ENCODE measurements around the gene SPATA2. TPM values are rescaled to one million over a fixed set of nuclear protein-coding genes. Genes with fewer than 3 reads are reported as not detected.
"Not testable (repeated sequence)": the region's sequence is repeated elsewhere in the genome, so short reads cannot be mapped to it uniquely, and the experiment has no call there.

Gene SPATA2
- total and polyA plus RNA-seq, 5 experiments from 2014 or later: 1.7 to 9.0 (median 5.7) TPM

DNA sequence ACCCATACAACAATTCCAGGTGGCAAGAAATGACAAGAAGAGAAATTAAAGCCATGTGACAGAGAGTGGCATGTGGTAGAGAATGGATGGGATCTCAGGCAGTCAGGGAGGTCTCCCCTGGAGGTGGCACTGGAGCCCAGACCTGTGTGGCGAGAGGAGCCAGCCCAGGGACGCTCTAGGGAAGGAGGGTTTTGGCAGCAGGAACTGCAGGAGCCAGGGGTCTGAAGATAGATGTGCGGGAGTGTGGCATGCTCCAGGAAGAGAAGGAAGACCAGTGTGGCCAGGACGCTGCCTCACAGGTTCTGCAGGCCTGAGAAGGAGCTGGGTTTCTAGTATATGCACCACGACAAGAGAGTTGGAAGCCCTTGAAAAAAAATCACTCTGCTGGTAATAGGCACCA is 45.1 kb downstream of the SPATA2 start:
- Mint-ChIP-seq H3K27ac (peak overlapping the region in 3 of 10 donors; percentile 19 to 50 (median 35)), H3K4me3 (no peak overlapping the region), H3K4me1 (peaks cover 0 to 7% (median 0%) of the 10 kb centered on the region in 4 donors), H3K36me3 (peaks cover 9 to 69% (median 11%) of the 10 kb centered on the region in 3 donors), H3K9me3 (no peaks in the 10 kb centered on the region), H3K27me3 (no peaks in the 10 kb centered on the region)
- no peak for DNase-seq
- POLR2A ChIA-PET: no interaction called here
- no peak for ATAC-seq

DNA sequence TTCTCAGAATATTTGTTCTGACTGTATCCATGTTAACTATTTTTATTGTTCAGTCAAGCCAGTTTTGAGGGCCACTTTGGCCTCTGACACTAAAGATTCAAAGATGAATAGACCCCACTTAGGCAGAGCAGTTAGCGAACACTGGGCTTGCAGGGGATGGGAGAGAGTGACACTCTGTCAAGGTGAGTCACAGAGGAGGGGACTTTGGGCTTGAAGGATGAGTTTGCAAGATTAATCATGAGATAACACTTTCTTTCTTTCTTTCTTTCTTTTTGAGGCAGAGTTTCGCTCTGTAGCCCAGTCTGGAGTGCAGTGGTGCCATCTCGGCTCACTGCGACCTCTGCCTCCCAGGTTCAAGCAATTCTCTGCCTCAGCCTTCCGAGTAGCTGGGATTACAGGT is 46.4 kb downstream of the SPATA2 start:
- Mint-ChIP-seq H3K27me3 (no peaks in the 10 kb centered on the region), H3K27ac (peak overlapping the region in 1 of 10 donors; percentile 36), H3K4me1 (peaks cover 0 to 7% (median 0%) of the 10 kb centered on the region in 4 donors), H3K36me3 (peaks cover 4 to 72% (median 16%) of the 10 kb centered on the region in 3 donors), H3K9me3 (no peaks in the 10 kb centered on the region), H3K4me3 (no peak overlapping the region)
- POLR2A ChIA-PET: no interaction called here
- no peak for DNase-seq
- no peak for ATAC-seq

DNA sequence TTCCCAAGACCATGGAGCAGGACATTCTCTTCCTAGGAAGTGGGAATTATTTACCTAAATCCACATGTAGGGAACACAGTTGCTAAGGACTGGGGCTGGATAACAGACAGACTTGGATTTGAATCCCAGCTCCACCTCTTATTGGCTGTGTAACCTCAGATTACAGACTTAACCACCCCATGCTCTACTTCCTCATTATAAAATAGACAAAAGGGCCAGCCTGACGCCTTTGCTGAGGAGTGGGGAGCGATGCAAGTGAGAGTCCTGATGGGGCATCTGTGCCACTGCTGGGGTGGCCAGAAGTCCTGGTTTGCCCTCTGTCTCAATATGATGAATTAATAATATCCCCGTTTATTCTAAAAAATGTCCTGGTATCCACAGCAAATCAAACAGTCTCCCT is 46.8 kb downstream of the SPATA2 start:
- peak overlapping the region in 1 of 10 donors; percentile 48 for H3K27ac Mint-ChIP-seq
- POLR2A ChIA-PET: no interaction called here
- H3K4me3 Mint-ChIP-seq: no peak overlapping the region
- DNase-seq (no peak), ATAC-seq (no peak)
- H3K9me3 Mint-ChIP-seq: no peaks in the 10 kb centered on the region
- peaks cover 4 to 71% (median 16%) of the 10 kb centered on the region in 3 donors for H3K36me3 Mint-ChIP-seq
- peaks cover 0 to 7% (median 0%) of the 10 kb centered on the region in 4 donors for H3K4me1 Mint-ChIP-seq
- no peaks in the 10 kb centered on the region for H3K27me3 Mint-ChIP-seq

DNA sequence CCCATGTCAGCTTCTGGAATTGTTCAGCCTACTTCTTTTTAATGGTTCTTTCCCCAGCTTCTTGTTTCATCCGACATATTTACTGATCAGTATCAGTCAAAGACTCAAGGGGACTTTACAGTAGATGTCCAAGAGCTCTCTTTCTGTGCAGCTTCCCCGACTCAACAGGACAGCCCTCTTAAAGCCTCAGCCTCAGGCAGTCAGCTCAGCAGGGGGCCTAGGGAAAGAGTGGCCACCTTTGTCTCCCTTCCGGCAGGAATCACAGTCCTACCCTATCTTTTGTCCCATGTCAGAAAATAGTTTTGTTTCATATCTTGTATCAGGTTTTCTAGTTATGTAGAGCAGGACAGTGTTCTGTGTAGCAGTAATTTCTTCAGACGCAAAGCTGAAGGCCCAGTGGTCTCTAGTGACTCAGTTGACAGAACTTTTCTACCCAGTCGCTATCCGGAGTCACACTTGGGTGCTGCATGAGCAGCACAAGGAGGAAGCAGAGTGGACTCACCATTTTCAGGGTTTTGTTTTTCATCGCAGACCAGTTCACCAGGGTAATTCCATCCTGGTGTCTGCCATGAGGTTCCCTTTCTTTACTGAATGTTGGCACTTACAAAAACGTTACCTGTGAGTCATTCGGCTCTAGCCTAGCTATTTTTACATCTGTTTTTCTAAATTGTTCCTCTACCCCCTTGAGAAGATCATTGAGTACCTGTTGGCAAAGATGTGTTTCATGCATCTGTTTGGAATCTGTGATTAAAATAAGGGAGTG is 47.7 kb downstream of the SPATA2 start:
- peak overlapping the region in 2 of 10 donors; percentile 17 to 37 for H3K27ac Mint-ChIP-seq
- POLR2A ChIA-PET: interaction anchor here (1.2 kb wide), 1 partner anchor 20 kb away, joined by 3 read pairs; no protein-coding TSS in a partner anchor
- H3K4me3 Mint-ChIP-seq: no peak overlapping the region
- peaks cover 0 to 7% (median 0%) of the 10 kb centered on the region in 4 donors for H3K4me1 Mint-ChIP-seq
- no peaks in the 10 kb centered on the region for H3K27me3 Mint-ChIP-seq
- H3K36me3 Mint-ChIP-seq: peaks cover 4 to 74% (median 15%) of the 10 kb centered on the region in 3 donors
- H3K9me3 Mint-ChIP-seq: no peaks in the 10 kb centered on the region
- no peak for ATAC-seq
- DNase-seq: no peak

DNA sequence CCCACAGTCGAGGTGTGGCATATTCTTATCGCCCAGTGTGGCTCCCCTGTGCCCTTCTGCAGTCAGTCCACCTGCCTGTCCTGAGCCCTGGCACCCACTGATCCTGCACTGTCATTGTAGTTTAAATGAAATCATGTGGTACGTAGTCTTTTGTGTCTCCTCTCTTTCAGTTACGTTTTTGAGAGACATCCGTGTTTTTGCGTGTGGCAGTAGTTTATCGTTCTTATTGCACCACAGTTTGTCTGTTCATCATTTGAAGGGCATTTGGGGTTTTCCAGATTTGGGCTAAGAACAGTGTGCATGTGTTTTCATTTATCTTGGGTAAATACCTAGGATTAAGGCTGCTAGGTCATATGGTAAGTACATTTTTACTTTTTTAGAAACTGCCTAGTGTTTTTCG is 49.3 kb downstream of the SPATA2 start:
- Mint-ChIP-seq H3K36me3 (peaks cover 4 to 80% (median 18%) of the 10 kb centered on the region in 3 donors), H3K4me1 (peaks cover 0 to 7% (median 0%) of the 10 kb centered on the region in 4 donors), H3K27me3 (no peaks in the 10 kb centered on the region), H3K27ac (peak overlapping the region in 2 of 10 donors; percentile 1 to 13), H3K9me3 (no peaks in the 10 kb centered on the region), H3K4me3 (no peak overlapping the region)
- DNase-seq (no peak), ATAC-seq (no peak)
- POLR2A ChIA-PET: no interaction called here

DNA sequence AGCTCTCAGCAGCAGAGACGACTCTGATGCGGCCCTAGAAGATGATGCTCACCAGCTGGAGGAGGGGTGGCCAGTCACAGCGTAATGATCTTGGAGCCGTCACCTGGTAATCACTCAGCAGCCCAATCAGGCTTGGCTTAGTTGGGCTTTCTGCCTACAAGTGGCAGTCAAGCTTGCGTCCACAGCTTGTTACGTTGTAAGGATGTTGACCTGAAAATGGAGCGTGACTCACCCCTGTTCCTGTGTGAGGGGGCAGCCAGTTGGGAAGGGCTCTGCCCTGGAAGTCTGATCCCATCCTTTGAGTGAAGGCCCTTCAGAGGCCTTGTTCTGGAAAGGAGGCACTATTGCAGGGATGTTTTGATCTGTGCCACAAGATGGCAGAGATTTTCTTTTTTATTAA is 49.8 kb downstream of the SPATA2 start:
- Mint-ChIP-seq H3K9me3 (no peaks in the 10 kb centered on the region), H3K4me1 (peaks cover 0 to 11% (median 4%) of the 10 kb centered on the region in 4 donors), H3K27ac (no peak overlapping the region), H3K4me3 (no peak overlapping the region), H3K27me3 (no peaks in the 10 kb centered on the region), H3K36me3 (peaks cover 4 to 82% (median 18%) of the 10 kb centered on the region in 3 donors)
- no peak for ATAC-seq
- POLR2A ChIA-PET: no interaction called here
- no peak for DNase-seq

DNA sequence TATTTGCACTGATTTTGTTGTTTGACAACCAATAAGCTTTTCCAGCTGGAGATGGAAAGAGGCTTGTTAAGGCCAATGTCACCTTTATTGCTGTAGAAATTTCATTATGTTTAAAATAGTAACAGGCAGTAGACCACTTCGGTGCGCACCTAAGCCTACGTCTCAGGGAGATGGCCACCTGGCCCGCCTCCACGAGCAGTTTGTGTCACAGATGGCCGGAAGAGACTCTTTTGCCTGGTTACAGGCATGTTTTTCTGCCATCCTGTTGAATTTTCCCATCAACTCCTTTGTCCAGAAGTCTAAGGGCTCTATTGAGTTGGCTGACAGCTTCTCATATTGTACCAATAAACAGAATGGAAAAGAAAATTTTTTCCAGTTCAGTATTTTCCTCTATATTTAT is 51.7 kb downstream of the SPATA2 start:
- POLR2A ChIA-PET: no interaction called here
- ATAC-seq: no peak
- DNase-seq: no peak
- Mint-ChIP-seq H3K27ac (no peak overlapping the region), H3K27me3 (no peaks in the 10 kb centered on the region), H3K9me3 (no peaks in the 10 kb centered on the region), H3K36me3 (peaks cover 0 to 85% (median 21%) of the 10 kb centered on the region in 3 donors), H3K4me3 (no peak overlapping the region), H3K4me1 (peaks cover 0 to 10% (median 4%) of the 10 kb centered on the region in 4 donors)

DNA sequence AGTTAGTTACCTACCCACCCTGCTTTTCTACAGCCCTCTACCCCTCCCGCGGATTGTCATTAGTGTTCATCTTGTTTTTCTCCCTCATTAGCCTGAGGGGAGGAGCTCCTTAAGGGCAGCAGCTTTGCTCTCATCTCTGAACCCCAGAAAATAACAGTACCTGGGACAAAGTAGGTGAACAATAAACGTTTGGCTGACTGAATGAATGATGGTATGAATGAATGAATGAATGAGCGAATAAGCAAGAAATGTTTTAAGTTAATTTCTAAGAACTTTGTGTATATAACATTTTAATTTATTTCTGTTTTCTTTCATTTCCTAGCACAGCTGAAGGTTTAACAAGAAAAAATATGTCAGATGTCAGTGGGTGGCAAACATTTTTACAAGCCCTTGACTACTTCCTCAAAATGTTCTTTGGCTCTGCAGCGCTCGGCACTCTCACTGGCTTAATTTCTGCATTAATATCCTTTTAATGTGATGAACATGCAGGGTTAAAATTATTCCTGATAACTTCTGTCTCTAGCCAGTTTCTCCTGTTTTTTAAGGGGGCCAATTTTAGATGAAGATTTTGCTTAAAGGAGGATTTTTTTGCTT is 52.6 kb downstream of the SPATA2 start:
- Mint-ChIP-seq H3K9me3 (no peaks in the 10 kb centered on the region), H3K4me3 (no peak overlapping the region), H3K27me3 (no peaks in the 10 kb centered on the region), H3K27ac (peak overlapping the region in 2 of 10 donors; percentile 16 to 29), H3K36me3 (peaks cover 0 to 86% (median 20%) of the 10 kb centered on the region in 3 donors), H3K4me1 (peaks cover 0 to 10% (median 4%) of the 10 kb centered on the region in 4 donors)
- POLR2A ChIA-PET: no interaction called here
- DNase-seq (no peak), ATAC-seq (no peak)

DNA sequence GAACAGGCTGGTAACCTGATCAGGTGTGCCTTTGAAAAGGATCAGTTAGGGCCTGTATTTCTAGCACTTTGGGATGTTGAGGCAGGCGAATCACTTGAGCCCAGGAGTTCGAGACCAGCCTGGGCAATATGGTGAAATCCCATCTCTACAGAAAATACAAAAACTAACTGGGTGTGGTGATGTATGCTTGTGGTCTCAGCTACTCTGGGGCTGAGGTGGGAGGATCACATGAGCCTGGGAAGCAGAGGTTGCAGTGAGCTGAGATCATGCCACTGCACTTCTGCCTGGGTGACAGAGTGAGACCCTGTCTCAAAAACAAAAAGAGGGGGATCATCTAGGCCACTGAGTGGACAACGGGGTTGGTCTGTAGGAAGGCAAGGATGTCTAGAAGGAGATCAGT is 54.1 kb downstream of the SPATA2 start:
- DNase-seq, POLR2A ChIA-PET, ATAC-seq, H3K27me3 Mint-ChIP-seq, H3K9me3 Mint-ChIP-seq, H3K4me3 Mint-ChIP-seq, H3K4me1 Mint-ChIP-seq: not testable (repeated sequence)
- Mint-ChIP-seq H3K36me3 (peaks cover 0 to 87% (median 13%) of the 10 kb centered on the region in 3 donors), H3K27ac (peak overlapping the region in 3 of 10 donors; percentile 1 to 79 (median 3))

DNA sequence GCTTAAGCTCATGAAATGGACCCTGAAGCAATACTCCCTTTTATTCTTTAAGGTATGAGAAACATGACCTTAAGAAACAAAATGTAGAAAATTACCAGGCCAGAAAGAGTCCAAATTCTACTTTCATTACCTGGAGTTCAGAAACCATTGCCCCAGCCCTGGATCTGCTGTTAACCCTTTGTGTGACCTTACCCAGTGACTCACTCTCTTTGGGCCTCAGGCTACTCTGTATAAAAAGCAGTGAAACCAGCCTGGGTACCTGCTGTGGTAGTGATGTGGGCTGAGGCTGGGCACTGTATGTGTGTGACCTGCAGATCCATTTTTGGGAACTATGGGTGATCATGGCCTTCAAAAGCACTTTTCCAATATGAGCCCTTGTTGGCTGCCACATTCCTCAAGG is 55.5 kb downstream of the SPATA2 start:
- no peak for DNase-seq
- no peaks in the 10 kb centered on the region for H3K9me3 Mint-ChIP-seq
- no peak overlapping the region for H3K4me3 Mint-ChIP-seq
- H3K4me1 Mint-ChIP-seq: peaks cover 0 to 5% (median 4%) of the 10 kb centered on the region in 4 donors
- POLR2A ChIA-PET: interaction anchor here (0.6 kb wide), 1 partner anchor 12 kb away, joined by 3 read pairs; no protein-coding TSS in a partner anchor
- no peaks in the 10 kb centered on the region for H3K27me3 Mint-ChIP-seq
- H3K36me3 Mint-ChIP-seq: peaks cover 0 to 85% (median 15%) of the 10 kb centered on the region in 3 donors
- H3K27ac Mint-ChIP-seq: peak overlapping the region in 2 of 10 donors; percentile 5 to 62
- ATAC-seq: no peak

DNA sequence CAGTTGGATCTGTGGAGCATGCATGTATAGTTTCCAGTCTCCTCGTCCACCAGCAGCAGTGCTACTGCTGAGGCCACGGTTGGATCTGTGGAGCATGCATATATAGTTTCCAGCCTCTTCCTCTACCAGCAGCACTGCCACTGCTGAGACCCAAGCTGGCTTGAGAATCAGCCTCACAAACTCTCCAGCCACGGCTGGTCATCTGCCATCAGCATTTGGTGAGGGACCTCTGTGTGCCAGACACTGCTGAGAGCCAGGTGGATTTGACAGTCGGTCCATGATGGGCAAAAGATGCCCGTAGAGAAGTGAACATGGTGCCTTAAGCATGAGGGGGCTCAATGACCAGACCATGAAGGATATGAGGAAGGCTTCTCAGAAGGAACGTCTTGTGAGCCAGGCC is 56.3 kb downstream of the SPATA2 start:
- Mint-ChIP-seq H3K4me1 (peaks cover 0 to 6% (median 4%) of the 10 kb centered on the region in 4 donors), H3K4me3 (no peak overlapping the region), H3K27ac (peak overlapping the region in 1 of 10 donors; percentile 43), H3K27me3 (no peaks in the 10 kb centered on the region), H3K9me3 (no peaks in the 10 kb centered on the region), H3K36me3 (peaks cover 0 to 85% (median 11%) of the 10 kb centered on the region in 3 donors)
- DNase-seq (no peak), ATAC-seq (no peak)
- POLR2A ChIA-PET: no interaction called here

DNA sequence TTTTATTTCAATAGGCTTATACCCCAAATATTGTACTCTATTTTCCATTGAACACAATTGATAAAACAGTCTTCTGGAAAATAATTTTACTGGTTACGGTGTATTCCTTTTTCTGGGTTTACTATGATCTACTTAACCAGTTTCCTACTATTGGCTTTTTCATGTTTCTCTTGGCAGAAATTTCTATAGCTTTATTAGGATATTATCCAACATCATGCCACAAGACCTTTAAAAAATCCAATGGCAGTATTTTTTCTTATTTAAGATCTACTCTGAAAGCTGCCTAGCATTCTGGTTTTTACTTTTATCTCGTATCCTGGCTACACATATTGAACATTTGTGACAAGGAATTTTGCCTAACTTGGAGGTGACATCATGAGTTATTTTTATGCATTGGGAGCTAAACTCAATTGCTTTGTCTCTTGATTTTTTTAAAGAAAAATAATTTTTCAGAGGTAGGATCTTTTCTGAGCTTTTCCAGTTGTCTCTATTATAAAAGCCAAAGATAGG is 57.2 kb downstream of the SPATA2 start:
- no peak overlapping the region for H3K4me3 Mint-ChIP-seq
- no peaks in the 10 kb centered on the region for H3K27me3 Mint-ChIP-seq
- POLR2A ChIA-PET: no interaction called here
- H3K36me3 Mint-ChIP-seq: peaks cover 0 to 88% (median 11%) of the 10 kb centered on the region in 3 donors
- DNase-seq (no peak), ATAC-seq (no peak)
- H3K9me3 Mint-ChIP-seq: no peaks in the 10 kb centered on the region
- H3K4me1 Mint-ChIP-seq: peaks cover 0 to 6% (median 4%) of the 10 kb centered on the region in 4 donors
- H3K27ac Mint-ChIP-seq: no peak overlapping the region

DNA sequence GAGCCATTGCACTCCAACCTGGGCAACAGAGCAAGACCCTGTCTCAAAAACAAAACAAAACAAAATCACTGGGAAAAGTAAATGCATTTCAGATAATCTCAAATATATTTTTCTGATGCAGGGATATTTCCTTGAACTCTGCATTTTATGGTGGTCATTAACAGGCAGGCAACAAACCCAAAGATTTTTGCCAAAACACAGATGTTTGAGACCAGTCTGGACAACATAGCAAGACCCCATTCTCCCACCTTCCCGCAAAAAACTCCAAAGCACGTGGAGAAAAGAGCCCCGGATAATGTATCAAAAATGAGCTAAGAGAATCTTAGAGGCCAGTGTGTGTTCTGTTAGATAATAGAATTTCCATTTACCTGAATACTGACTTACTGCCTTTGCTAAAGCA is 58.4 kb downstream of the SPATA2 start:
- no peak overlapping the region for H3K4me3 Mint-ChIP-seq
- no peaks in the 10 kb centered on the region for H3K9me3 Mint-ChIP-seq
- H3K27ac Mint-ChIP-seq: no peak overlapping the region
- ATAC-seq (no peak), DNase-seq (no peak)
- H3K27me3 Mint-ChIP-seq: no peaks in the 10 kb centered on the region
- peaks cover 0 to 91% (median 13%) of the 10 kb centered on the region in 3 donors for H3K36me3 Mint-ChIP-seq
- peaks cover 0 to 6% (median 4%) of the 10 kb centered on the region in 4 donors for H3K4me1 Mint-ChIP-seq
- POLR2A ChIA-PET: no interaction called here
